Suprapubic skin (tissue), 4 donors: ENCODE data around the gene ICE1.

Source experiments
- CTCF ChIP-seq, 2 donors: fragments of 200-600 bp in 1 of 2; fragments of 450-650 bp in 1 of 2; sonication (generic) in 1 of 2; IDR thresholded peaks; one replicate each; pipeline ENCODE4 v1.5.1; 2016 to 2019; ENCODE audit warnings: antibody characterized with exemption in 2 of 2, mild to moderate bottlenecking in 1 of 2, moderate library complexity in 1 of 2
- EP300 ChIP-seq: sonication (generic); formaldehyde crosslinking; IDR thresholded peaks from one replicate; pipeline ENCODE4 v1.6.1; 2017; ENCODE audit warnings: antibody characterized with exemption
- POLR2AphosphoS5 ChIP-seq, 3 donors: sonication (generic); formaldehyde crosslinking; IDR thresholded peaks; one replicate each; pipeline ENCODE4 v1.6.1; 2017; ENCODE audit warnings: antibody characterized with exemption in 3 of 3

GRCh38 chr5:5381310-5381913, 41.1 kb upstream of the ICE1 start:
- TF ChIP-seq POLR2AphosphoS5 (IDR thresholded peaks at IDR 0.05) (no peak), CTCF (IDR thresholded peaks at IDR 0.05) (no peak), EP300 (no peak)
